Measurements from ENCODE around the gene FBRSL1. TPM values are rescaled to one million over a fixed set of nuclear protein-coding genes. Genes with fewer than 3 reads are reported as not detected.

Gene FBRSL1
- total RNA-seq, result 2.0 and 3.3 TPM in 2 replicates

GRCh38 chr12:132489602-132490266, at the start of gene FBRSL1:
Gene FBRSL1 (plus strand): TSS chr12:132490151.

Other genes with a start within 250 kb of the FBRSL1 start
- not detected in 2 replicates for gene GALNT9, start 160.6 kb upstream of the FBRSL1 start, total RNA-seq
- gene LRCOL1, start 120.4 kb downstream of the FBRSL1 start, total RNA-seq, result 4.6 and 20.0 TPM in 2 replicates
- gene P2RX2, start 128.6 kb downstream of the FBRSL1 start, total RNA-seq, result not detected in 2 replicates
- gene POLE, start 197.2 kb downstream of the FBRSL1 start, total RNA-seq, result 25.3 and 30.3 TPM in 2 replicates
- 25.4 and 35.2 TPM in 2 replicates for gene PXMP2, start 197.4 kb downstream of the FBRSL1 start, total RNA-seq
- 28.1 and 34.6 TPM in 2 replicates for gene PGAM5, start 220.7 kb downstream of the FBRSL1 start, total RNA-seq

All from dermis lymphatic vessel endothelial cell (primary cell).